ENCODE data around the gene TBCK. TPM values are rescaled to one million over a fixed set of nuclear protein-coding genes. Genes with fewer than 3 reads are reported as not detected.

TBCK gene
- total and polyA plus RNA-seq, 2 donors (not counting 1 experiment from before 2014, with no cell fraction given): 17.5 to 86.1 TPM

DNA sequence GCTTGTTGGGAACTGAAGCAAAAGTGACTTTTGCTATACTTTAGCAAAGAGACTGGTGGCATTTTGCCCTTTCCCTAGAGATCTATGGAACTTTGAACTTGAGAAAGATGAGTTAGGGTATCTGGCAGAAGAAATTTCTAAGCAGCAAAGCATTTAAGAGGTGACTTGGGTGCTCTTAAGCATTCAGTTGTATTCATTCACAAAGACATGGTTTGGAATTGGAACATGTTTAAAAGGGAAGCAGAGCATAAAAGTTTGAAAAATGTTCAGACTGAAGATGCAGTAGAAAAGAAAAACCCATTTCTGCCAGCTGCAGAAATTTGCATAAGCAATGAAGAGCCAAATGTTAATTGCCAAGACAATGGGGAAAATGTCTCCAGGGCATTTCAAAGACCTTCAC lies 21.9 kb upstream of the TBCK start:
- ChIA-PET CTCF (no interaction called here), POLR2A (no interaction called here)
- Histone ChIP-seq H2AFZ (ENCODE audit: insufficient read depth, low read depth, low read length, poor library complexity, severe bottlenecking) (no peak overlapping the region), H3K36me3 (replicated peaks in 1 of 2; ENCODE audit: control extremely low read depth in 1 of 2, control insufficient read depth in 1 of 2, extremely low read depth in 1 of 2, insufficient read depth in 2 of 2, low read length in 1 of 2) (peaks cover 13 to 63% of the 10 kb centered on the region in 2 experiments), H3K4me1 (ENCODE audit: control insufficient read depth in 2 of 2, insufficient read depth in 2 of 2, low read length in 2 of 2) (peaks cover 0 to 7% of the 10 kb centered on the region in 2 donors), H3K27me3 (replicated peaks in 1 of 4; ENCODE audit: control extremely low read depth in 1 of 4, control insufficient read depth in 3 of 4, insufficient read depth in 4 of 4, low read length in 3 of 4) (no peaks in the 10 kb centered on the region), H3K4me3 (ENCODE audit: control extremely low read depth in 1 of 5, extremely low read depth in 1 of 5, insufficient read depth in 1 of 5, low read depth in 2 of 5, low read length in 4 of 5) (no peak overlapping the region), H3K9ac (ENCODE audit: low read length) (no peak overlapping the region), H4K20me1 (ENCODE audit: control insufficient read depth, insufficient read depth, low read length, poor library complexity, severe bottlenecking) (peaks cover 5% of the 10 kb centered on the region), H3K9me3 (ENCODE audit: control extremely low read depth in 1 of 3, control insufficient read depth in 2 of 3, insufficient read depth in 1 of 3, low read length in 2 of 3) (peaks cover 2 to 9% (median 6%) of the 10 kb centered on the region in 3 donors), H3K4me2 (replicated peaks; ENCODE audit: low read depth, low read length, poor library complexity, severe bottlenecking) (no peak overlapping the region), H3K27ac (ENCODE audit: low read length in 2 of 2) (no peak overlapping the region), H3K79me2 (ENCODE audit: control insufficient read depth, insufficient read depth, low read length) (peaks cover 37% of the 10 kb centered on the region)
- H3K4me1 Mint-ChIP-seq: peaks cover 23% of the 10 kb centered on the region
- no peak overlapping the region for H3K27ac Mint-ChIP-seq
- intact Hi-C loops (cut with micrococcal nuclease): no loop called here
- no peaks in the 10 kb centered on the region for H3K27me3 Mint-ChIP-seq
- H3K9me3 Mint-ChIP-seq (ENCODE audit: insufficient read depth): peaks cover 14% of the 10 kb centered on the region
- DNase-seq (no peak), ATAC-seq (ENCODE audit: low read depth) (no peak)
- H3K4me3 Mint-ChIP-seq: no peak overlapping the region
- TF ChIP-seq EZH2 (IDR thresholded peaks at IDR 0.05; ENCODE audit: borderline replicate concordance, insufficient read depth, low read depth, low read length, poor library complexity, severe bottlenecking) (no peak), CTCF (IDR thresholded peaks at IDR 0.05) (no peak)

GRCh38 chr4:106336618-106337017 lies 20.6 kb upstream of the TBCK start:
- intact Hi-C loops (cut with micrococcal nuclease): no loop called here
- Mint-ChIP-seq H3K4me3 (no peak overlapping the region), H3K9me3 (ENCODE audit: insufficient read depth) (peaks cover 12% of the 10 kb centered on the region), H3K27ac (no peak overlapping the region), H3K4me1 (peaks cover 12% of the 10 kb centered on the region), H3K27me3 (no peaks in the 10 kb centered on the region)
- Histone ChIP-seq H3K9ac (ENCODE audit: low read length) (no peak overlapping the region), H3K27ac (ENCODE audit: low read length in 2 of 2) (no peak overlapping the region), H3K27me3 (replicated peaks in 1 of 4; ENCODE audit: control extremely low read depth in 1 of 4, control insufficient read depth in 3 of 4, insufficient read depth in 4 of 4, low read length in 3 of 4) (no peaks in the 10 kb centered on the region), H3K9me3 (ENCODE audit: control extremely low read depth in 1 of 3, control insufficient read depth in 2 of 3, insufficient read depth in 1 of 3, low read length in 2 of 3) (peaks cover 2 to 9% (median 6%) of the 10 kb centered on the region in 3 donors), H3K4me2 (replicated peaks; ENCODE audit: low read depth, low read length, poor library complexity, severe bottlenecking) (no peak overlapping the region), H3K79me2 (ENCODE audit: control insufficient read depth, insufficient read depth, low read length) (peaks cover 29% of the 10 kb centered on the region), H3K36me3 (replicated peaks in 1 of 2; ENCODE audit: control extremely low read depth in 1 of 2, control insufficient read depth in 1 of 2, extremely low read depth in 1 of 2, insufficient read depth in 2 of 2, low read length in 1 of 2) (peaks cover 13 to 67% of the 10 kb centered on the region in 2 experiments), H3K4me1 (ENCODE audit: control insufficient read depth in 2 of 2, insufficient read depth in 2 of 2, low read length in 2 of 2) (no peaks in the 10 kb centered on the region), H3K4me3 (ENCODE audit: control extremely low read depth in 1 of 5, extremely low read depth in 1 of 5, insufficient read depth in 1 of 5, low read depth in 2 of 5, low read length in 4 of 5) (no peak overlapping the region), H2AFZ (ENCODE audit: insufficient read depth, low read depth, low read length, poor library complexity, severe bottlenecking) (no peak overlapping the region), H4K20me1 (ENCODE audit: control insufficient read depth, insufficient read depth, low read length, poor library complexity, severe bottlenecking) (no peaks in the 10 kb centered on the region)
- ChIA-PET CTCF (no interaction called here), POLR2A (no interaction called here)
- WGBS (ENCODE audit: insufficient coverage): no CpG with 5 or more reads among the region's 3 CpGs
- DNase-seq (no peak), ATAC-seq (ENCODE audit: low read depth) (no peak)
- TF ChIP-seq EZH2 (IDR thresholded peaks at IDR 0.05; ENCODE audit: borderline replicate concordance, insufficient read depth, low read depth, low read length, poor library complexity, severe bottlenecking) (no peak), CTCF (IDR thresholded peaks at IDR 0.05) (no peak)

All from B cell (primary cell).